Loucy (cell line): Measurements from ENCODE around the gene PARD3B.

Experiments
- H2AFZ ChIP-seq: fragments of 200-600 bp; sonication (generic); 2 replicates; pipeline ENCODE4 v1.6.0; 2016; ENCODE audit warnings: antibody characterized with exemption, mild to moderate bottlenecking, low read length, moderate library complexity
- H3F3A ChIP-seq: fragments of 200-600 bp; 2 replicates; pipeline ENCODE4 v1.6.0; 2016; ENCODE audit warnings: antibody characterized with exemption, low read depth, mild to moderate bottlenecking
- H3K27me3 ChIP-seq: fragments of 200-600 bp; sonication (generic); 2 replicates; pipeline ENCODE4 v1.6.1; 2014; ENCODE audit warnings: low read length, mild to moderate bottlenecking; ENCODE audit not compliant: insufficient read depth, poor library complexity, severe bottlenecking
- H3K36me3 ChIP-seq: fragments of 200-600 bp; sonication (generic); 2 replicates; pipeline ENCODE4 v1.6.1; 2016; ENCODE audit warnings: low read length; ENCODE audit not compliant: insufficient read depth
- H3K4me1 ChIP-seq: fragments of 200-600 bp; sonication (generic); 2 replicates; pipeline ENCODE4 v1.5.1; 2014; ENCODE audit warnings: low read length, mild to moderate bottlenecking; ENCODE audit not compliant: insufficient read depth, poor library complexity, severe bottlenecking
- H3K4me2 ChIP-seq: fragments of 200-600 bp; sonication (generic); 2 replicates; pipeline ENCODE4 v1.6.0; 2014; ENCODE audit warnings: antibody characterized with exemption, low read length, low read depth, mild to moderate bottlenecking; ENCODE audit not compliant: poor library complexity, severe bottlenecking
- H3K4me3 ChIP-seq: fragments of 200-600 bp; sonication (generic); 2 replicates; pipeline ENCODE4 v1.5.1; 2014; ENCODE audit warnings: low read length, mild to moderate bottlenecking, mixed read lengths; ENCODE audit not compliant: poor library complexity, severe bottlenecking
- H3K79me2 ChIP-seq: fragments of 200-600 bp; sonication (generic); 2 replicates; pipeline ENCODE4 v1.6.1; 2014; ENCODE audit warnings: low read length; ENCODE audit not compliant: insufficient read depth
- H3K9ac ChIP-seq: fragments of 200-600 bp; sonication (generic); 2 replicates; pipeline ENCODE4 v1.6.0; 2014; ENCODE audit warnings: mild to moderate bottlenecking, low read depth, low read length, moderate library complexity; ENCODE audit not compliant: poor library complexity, severe bottlenecking
- H3K9me2 ChIP-seq: fragments of 200-600 bp; sonication (generic); replicated peaks from 2 replicates; pipeline ENCODE4 v1.6.1; 2016; ENCODE audit warnings: low read depth, low read length, mixed read lengths
- H3K9me3 ChIP-seq: fragments of 200-600 bp; sonication (generic); 2 replicates; pipeline ENCODE4 v1.6.1; 2014; ENCODE audit warnings: mild to moderate bottlenecking, antibody characterized with exemption, low read length, low read depth; ENCODE audit not compliant: insufficient read depth
- H4K20me1 ChIP-seq: fragments of 200-600 bp; sonication (generic); 2 replicates; pipeline ENCODE4 v1.6.0; 2014; ENCODE audit warnings: antibody characterized with exemption, low read length, mild to moderate bottlenecking; ENCODE audit not compliant: insufficient read depth, poor library complexity, severe bottlenecking
- EZH2phosphoT487 ChIP-seq: fragments of 200-600 bp; IDR thresholded peaks from 2 replicates; pipeline ENCODE4 v1.6.1; 2018; ENCODE audit warnings: antibody characterized with exemption, mild to moderate bottlenecking, moderate library complexity, borderline replicate concordance
- TF ChIP-seq, protein P1 (sequence below): fragments of 200-600 bp; sonication (generic); conservative IDR thresholded peaks from 2 replicates; pipeline ENCODE4 v1.5.1; 2014; ENCODE audit warnings: mild to moderate bottlenecking, antibody characterized with exemption, low read length

The PARD3B gene

DNA sequence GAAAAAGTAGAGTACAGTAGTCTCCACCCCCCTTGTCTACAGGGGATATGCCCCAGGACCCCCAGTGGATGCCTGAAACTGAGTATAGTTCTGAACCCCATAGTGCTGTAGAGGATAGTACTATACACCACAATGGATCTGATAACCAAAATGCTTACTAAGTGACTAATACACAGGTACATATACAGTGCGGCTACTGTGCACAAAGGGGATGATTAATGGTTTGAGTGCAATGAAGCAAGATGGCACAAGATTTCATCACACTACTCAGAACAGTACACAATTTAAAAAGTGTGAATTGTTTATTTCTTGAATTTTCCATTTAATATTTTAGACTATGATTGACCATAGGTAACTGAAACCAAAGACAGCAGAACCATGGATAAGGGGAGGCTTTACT lies 690.2 kb downstream of the PARD3B start:
- no peak overlapping the region for H3K4me2 ChIP-seq
- no peaks in the 10 kb centered on the region for H3K4me1 ChIP-seq
- TF ChIP-seq EZH2phosphoT487, result no peak
- TF ChIP-seq, protein P1, sequence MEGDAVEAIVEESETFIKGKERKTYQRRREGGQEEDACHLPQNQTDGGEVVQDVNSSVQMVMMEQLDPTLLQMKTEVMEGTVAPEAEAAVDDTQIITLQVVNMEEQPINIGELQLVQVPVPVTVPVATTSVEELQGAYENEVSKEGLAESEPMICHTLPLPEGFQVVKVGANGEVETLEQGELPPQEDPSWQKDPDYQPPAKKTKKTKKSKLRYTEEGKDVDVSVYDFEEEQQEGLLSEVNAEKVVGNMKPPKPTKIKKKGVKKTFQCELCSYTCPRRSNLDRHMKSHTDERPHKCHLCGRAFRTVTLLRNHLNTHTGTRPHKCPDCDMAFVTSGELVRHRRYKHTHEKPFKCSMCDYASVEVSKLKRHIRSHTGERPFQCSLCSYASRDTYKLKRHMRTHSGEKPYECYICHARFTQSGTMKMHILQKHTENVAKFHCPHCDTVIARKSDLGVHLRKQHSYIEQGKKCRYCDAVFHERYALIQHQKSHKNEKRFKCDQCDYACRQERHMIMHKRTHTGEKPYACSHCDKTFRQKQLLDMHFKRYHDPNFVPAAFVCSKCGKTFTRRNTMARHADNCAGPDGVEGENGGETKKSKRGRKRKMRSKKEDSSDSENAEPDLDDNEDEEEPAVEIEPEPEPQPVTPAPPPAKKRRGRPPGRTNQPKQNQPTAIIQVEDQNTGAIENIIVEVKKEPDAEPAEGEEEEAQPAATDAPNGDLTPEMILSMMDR, result no peak

DNA sequence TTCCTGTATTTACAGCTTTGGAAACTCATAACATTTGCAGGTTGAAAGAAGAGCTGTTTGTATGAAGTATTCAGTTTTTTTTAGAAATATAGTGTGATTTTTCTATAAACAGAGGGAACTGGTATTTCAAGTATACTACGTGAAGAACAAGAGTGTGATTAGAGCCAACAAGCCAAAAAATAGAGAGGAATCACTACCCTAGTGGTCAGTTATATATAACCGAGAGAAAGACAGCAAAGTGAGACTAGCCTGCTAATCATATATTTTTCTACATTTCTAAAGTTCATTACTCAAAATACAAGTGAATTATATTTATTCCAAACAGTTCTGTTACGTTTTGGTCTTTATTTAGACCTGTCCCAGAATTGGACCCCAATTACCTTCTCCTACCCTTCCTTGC lies 692.2 kb downstream of the PARD3B start:
- H3K9ac ChIP-seq, result no peak overlapping the region
- H3F3A ChIP-seq, result no peaks in the 10 kb centered on the region
- no peaks in the 10 kb centered on the region for H3K9me2 ChIP-seq
- no peaks in the 10 kb centered on the region for H3K27me3 ChIP-seq
- no peak overlapping the region for H2AFZ ChIP-seq
- no peaks in the 10 kb centered on the region for H3K9me3 ChIP-seq
- H3K4me2 ChIP-seq, result no peak overlapping the region
- H3K79me2 ChIP-seq, result no peaks in the 10 kb centered on the region
- TF ChIP-seq, protein P1, result peak; percentile 44; the same call in 1 of the 2 replicates
- TF ChIP-seq EZH2phosphoT487, result no peak
- H3K4me1 ChIP-seq, result no peaks in the 10 kb centered on the region
- no peak overlapping the region for H3K4me3 ChIP-seq
- H3K36me3 ChIP-seq, result no peaks in the 10 kb centered on the region
- no peaks in the 10 kb centered on the region for H4K20me1 ChIP-seq

More for the DNA sequence above, 690.2 kb downstream of the PARD3B start:
- Histone ChIP-seq H3F3A (no peaks in the 10 kb centered on the region), H4K20me1 (no peaks in the 10 kb centered on the region), H3K9ac (no peak overlapping the region), H2AFZ (no peak overlapping the region), H3K27me3 (no peaks in the 10 kb centered on the region), H3K9me2 (no peaks in the 10 kb centered on the region), H3K36me3 (no peaks in the 10 kb centered on the region), H3K4me3 (no peak overlapping the region), H3K9me3 (no peaks in the 10 kb centered on the region), H3K79me2 (no peaks in the 10 kb centered on the region)

GRCh38 chr2:205245001-205245400 lies 699.7 kb downstream of the PARD3B start:
- Histone ChIP-seq H3K27me3 (no peaks in the 10 kb centered on the region), H3K9me3 (no peaks in the 10 kb centered on the region), H3K9ac (no peak overlapping the region), H3K4me3 (no peak overlapping the region), H3K36me3 (no peaks in the 10 kb centered on the region), H3K4me2 (no peak overlapping the region), H3F3A (no peaks in the 10 kb centered on the region), H3K9me2 (no peaks in the 10 kb centered on the region), H3K79me2 (no peaks in the 10 kb centered on the region), H3K4me1 (no peaks in the 10 kb centered on the region), H4K20me1 (no peaks in the 10 kb centered on the region), H2AFZ (no peak overlapping the region)
- TF ChIP-seq, protein P1, result no peak
- no peak for TF ChIP-seq EZH2phosphoT487
